ENCODE data around the gene NME1.
"Not testable (repeated sequence)": the region's sequence is repeated elsewhere in the genome, so short reads cannot be mapped to it uniquely, and the experiment has no call there.

The NME1 gene

GRCh38 chr17:51153210-51154072 lies at the start of gene NME1:
Gene NME1 (plus strand): TSS chr17:51153559. CDS start chr17:51155655, 2,096 bp downstream.
- CTCF ChIA-PET = interaction anchor here (0.6 to 3.9 kb wide), 26 partner anchors 9 to 371 kb away, joined by 3 to 82 read pairs (median 4); partner anchors contain the start of gene SPAG9
- peaks cover 6% of the 10 kb centered on the region for H3K4me1 Mint-ChIP-seq
- no peak within 1 kb of the TSS for H3K4me3 Mint-ChIP-seq
- peaks cover 17% of the 10 kb centered on the region for H3K36me3 Mint-ChIP-seq
- H3K27me3 Mint-ChIP-seq = no peaks in the 10 kb centered on the region
- no peaks in the 10 kb centered on the region for H3K9me3 Mint-ChIP-seq
- peak; percentile 97 for DNase-seq
- H3K27ac Mint-ChIP-seq = no peak within 1 kb of the TSS

DNA sequence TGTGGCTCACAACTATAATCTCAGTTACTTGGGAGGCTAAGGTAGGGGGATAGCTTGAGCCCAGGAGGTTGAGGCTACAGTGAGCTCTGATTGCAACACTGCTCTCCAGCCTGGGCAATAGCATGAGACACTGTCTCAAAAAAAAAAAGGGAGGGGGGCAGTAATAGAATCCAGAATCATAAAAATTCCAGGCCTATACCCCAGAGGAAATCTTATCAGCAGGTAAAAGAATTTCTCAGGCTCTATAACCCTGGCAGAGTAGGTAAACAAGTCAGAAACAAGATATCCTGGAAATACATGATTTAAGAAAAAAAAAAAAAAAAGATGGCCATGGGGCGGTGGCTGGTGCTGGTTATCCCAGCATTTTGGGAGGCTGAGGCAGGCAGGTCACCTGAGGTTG lies 45.6 kb upstream of the NME1 start:
- Mint-ChIP-seq H3K9me3 (no peaks in the 10 kb centered on the region), H3K4me3 (no peak overlapping the region), H3K27ac (no peak overlapping the region), H3K4me1 (peaks cover 4% of the 10 kb centered on the region), H3K27me3 (no peaks in the 10 kb centered on the region), H3K36me3 (peaks cover 7% of the 10 kb centered on the region)
- DNase-seq = no peak
- CTCF ChIA-PET = no interaction called here

GRCh38 chr17:51112303-51113222 lies 40.8 kb upstream of the NME1 start:
- H3K27ac Mint-ChIP-seq, H3K4me3 Mint-ChIP-seq, DNase-seq, H3K27me3 Mint-ChIP-seq, CTCF ChIA-PET, H3K36me3 Mint-ChIP-seq, H3K9me3 Mint-ChIP-seq: not testable (repeated sequence)
- H3K4me1 Mint-ChIP-seq = peaks cover 27% of the 10 kb centered on the region

GRCh38 chr17:51115179-51115578 lies 38.2 kb upstream of the NME1 start:
- Mint-ChIP-seq H3K4me1 (peaks cover 50% of the 10 kb centered on the region), H3K27ac (no peak overlapping the region), H3K4me3 (no peak overlapping the region), H3K27me3 (no peaks in the 10 kb centered on the region), H3K9me3 (no peaks in the 10 kb centered on the region), H3K36me3 (peaks cover 9% of the 10 kb centered on the region)
- DNase-seq = no peak
- CTCF ChIA-PET = no interaction called here

DNA sequence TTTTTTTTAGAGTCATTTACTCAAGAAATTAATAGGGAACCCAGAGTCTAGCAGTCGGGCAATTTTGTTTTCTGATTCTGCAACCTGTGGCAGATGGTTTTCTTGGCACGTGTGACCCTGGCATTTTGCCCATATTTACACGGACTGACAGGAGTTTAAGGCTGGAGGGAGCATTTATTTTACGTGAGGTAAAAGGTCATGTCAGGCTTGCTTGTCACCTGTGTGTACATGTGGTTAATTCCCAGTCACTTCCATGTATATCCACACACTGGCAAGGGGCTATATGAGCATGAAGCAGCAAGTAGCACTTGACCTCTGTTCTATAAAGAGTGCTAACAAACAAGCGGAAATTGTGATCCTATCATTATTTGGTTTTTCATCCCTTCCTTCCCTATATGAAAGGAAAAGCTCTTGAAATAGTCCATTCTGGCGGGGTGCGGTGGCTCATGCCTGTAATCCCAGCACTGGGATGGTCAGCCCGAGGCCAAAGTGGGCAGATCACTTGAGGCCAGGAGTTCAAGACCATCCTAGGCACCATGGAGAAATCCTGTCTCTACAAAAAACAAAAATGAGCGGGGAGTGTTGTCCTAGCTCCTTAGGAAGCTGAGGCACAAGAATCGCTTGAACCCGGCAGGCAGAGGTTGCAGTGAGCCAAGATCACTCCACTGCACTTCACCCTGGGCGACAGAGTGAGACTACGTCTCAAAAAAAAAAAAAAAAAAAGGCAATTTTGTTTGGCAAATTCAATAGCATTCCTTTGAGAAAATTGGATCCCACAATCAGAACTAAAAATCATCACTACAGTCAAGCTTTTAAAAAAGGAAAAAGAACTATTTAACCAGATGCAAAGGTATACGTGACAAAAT lies 34.8 kb upstream of the NME1 start:
- H3K36me3 Mint-ChIP-seq = peaks cover 5% of the 10 kb centered on the region
- peaks cover 63% of the 10 kb centered on the region for H3K4me1 Mint-ChIP-seq
- H3K27ac Mint-ChIP-seq = no peak overlapping the region
- no peak for DNase-seq
- H3K4me3 Mint-ChIP-seq = peak overlapping the region; percentile 85
- H3K27me3 Mint-ChIP-seq = no peaks in the 10 kb centered on the region
- H3K9me3 Mint-ChIP-seq = no peaks in the 10 kb centered on the region
- CTCF ChIA-PET = interaction anchor here (1.1 kb wide), 1 partner anchor 35 kb away, joined by 6 read pairs; the partner anchor contains the start of gene NME1

DNA sequence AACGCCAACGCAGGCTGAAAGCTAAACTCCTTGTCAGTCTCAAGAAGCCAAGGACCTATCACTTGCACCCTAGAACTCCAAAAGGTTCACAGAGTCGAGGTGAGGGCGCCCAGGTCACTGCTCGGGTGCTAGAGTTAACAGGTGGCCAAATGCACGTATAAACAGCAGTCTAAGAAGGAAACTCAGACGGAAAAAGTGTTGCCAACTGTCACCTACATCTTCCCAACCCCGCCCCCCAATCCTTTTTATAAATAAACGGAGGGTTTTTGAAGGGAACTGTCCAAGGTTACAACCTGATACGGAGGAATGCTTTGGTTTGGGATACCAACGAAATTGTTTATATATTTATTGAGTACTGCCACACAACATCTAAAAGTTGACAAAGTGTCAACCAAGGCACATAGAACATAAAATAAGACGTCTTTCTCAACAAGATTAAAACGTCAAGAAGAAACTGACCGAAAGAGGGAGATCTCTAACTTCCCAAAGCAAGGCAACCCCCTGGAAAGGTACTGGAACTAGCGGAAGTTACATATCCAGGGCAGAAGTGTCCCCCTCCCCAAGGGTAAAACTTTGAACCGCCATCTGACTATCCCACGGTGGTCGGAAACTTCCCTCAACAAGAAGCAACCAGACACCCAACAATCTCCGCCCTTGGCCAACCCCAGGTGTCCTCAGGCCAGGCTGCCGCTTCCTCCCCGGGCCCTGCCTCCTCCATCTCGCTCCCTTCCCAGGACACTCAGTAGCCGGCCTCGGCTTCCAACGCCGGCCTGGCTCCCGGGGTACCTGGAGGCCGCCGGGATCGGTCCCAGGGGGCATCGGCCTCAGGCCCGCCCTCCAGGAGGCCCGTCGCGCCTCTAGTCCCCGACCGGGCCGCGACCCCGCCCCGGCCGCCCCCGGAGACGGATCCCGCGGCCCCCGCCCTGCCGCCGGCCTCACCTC lies 33.7 kb upstream of the NME1 start:
- DNase-seq = peak; percentile 64
- Mint-ChIP-seq H3K36me3 (peaks cover 5% of the 10 kb centered on the region), H3K27ac (peak overlapping the region; percentile 94), H3K27me3 (no peaks in the 10 kb centered on the region), H3K4me1 (peaks cover 63% of the 10 kb centered on the region), H3K4me3 (peak overlapping the region; percentile 85), H3K9me3 (no peaks in the 10 kb centered on the region)
- CTCF ChIA-PET = interaction anchor here (1.2 to 1.6 kb wide), 2 partner anchors 34 to 268 kb away, joined by 3 to 5 read pairs; partner anchors contain the start of gene NME1

DNA sequence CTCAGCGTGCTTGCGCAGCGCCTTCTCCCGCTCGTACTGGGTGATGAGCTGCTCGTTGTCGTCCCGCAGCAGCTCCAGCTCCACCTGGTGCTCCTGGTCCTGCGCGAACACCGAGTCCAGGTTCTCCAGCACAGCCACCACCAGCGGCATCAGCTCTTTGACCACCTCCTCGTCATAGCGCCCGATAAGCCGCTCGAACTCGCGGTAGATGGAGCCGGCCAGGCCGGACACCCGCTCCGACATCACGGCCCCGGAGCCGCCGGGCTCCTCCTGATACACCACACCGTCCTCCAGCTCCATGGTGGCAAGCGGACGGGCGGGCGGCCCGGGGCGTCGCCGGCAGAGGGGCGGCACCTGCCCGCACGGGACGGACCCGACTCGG lies 33.0 kb upstream of the NME1 start:
- H3K9me3 Mint-ChIP-seq = no peaks in the 10 kb centered on the region
- peak overlapping the region; percentile 85 for H3K4me3 Mint-ChIP-seq
- peaks cover 5% of the 10 kb centered on the region for H3K27me3 Mint-ChIP-seq
- peaks cover 5% of the 10 kb centered on the region for H3K36me3 Mint-ChIP-seq
- peak; percentile 66 for DNase-seq
- peak overlapping the region; percentile 94 for H3K27ac Mint-ChIP-seq
- CTCF ChIA-PET = interaction anchor here (1.2 to 1.6 kb wide), 2 partner anchors 33 to 268 kb away, joined by 3 to 5 read pairs; partner anchors contain the start of gene NME1
- peaks cover 59% of the 10 kb centered on the region for H3K4me1 Mint-ChIP-seq

DNA sequence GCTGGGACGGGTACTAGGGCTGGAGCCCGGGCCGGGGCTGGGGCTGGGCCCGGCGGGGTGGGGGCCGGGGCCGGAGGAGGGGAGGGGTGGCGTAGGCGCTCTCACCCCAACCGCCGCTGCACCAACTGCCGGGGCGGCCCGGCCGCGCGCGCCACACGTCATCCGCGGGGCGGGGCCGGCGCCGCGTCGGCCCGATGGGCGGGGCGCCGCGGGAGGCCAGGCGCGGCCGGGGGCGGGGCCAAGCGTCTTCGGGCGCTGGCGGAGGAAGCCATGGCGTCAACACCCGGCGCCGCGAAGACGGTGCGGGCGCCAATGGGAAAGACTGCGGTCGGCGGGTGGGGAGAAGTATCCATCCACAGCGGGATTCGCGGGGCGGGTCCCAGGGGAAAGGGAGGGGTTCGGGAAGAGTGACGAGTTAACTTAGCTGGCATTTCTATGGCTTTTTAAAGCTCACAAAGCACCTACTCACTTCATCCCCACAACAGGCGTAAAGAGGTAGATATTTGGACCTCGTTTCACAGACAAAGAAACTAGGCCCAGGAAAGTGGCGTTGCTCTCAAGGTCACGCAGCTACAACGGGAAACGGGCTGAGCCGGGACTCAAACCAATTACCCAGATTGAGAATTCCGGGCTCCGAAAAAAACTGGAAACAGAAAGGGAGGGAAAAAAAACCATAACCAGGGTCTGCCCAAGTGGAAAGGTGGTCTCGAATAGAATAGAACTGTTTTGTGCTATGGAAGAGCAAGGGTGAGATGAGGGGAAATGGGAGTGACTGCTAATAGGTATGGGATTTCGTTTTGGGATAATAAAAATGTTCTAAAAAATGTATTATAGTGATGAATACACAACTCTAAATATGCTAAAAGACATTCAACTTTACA lies 32.4 kb upstream of the NME1 start, which contains the start of gene SPAG9:
TSS of gene SPAG9 (minus strand) at position 130 of the 881 bp plus-strand sequence. CDS start 212 bp downstream, outside the sequence.
- CTCF ChIA-PET = interaction anchor here (1.2 to 1.6 kb wide), 2 partner anchors 32 to 269 kb away, joined by 3 to 5 read pairs; partner anchors contain the start of gene NME1
- H3K27ac Mint-ChIP-seq = peak within 1 kb of the TSS; percentile 99
- H3K27me3 Mint-ChIP-seq = peaks cover 5% of the 10 kb centered on the region
- H3K4me3 Mint-ChIP-seq = peak within 1 kb of the TSS; percentile 97
- no peaks in the 10 kb centered on the region for H3K9me3 Mint-ChIP-seq
- H3K4me1 Mint-ChIP-seq = peaks cover 55% of the 10 kb centered on the region
- DNase-seq = peak; percentile 94
- peaks cover 4% of the 10 kb centered on the region for H3K36me3 Mint-ChIP-seq

DNA sequence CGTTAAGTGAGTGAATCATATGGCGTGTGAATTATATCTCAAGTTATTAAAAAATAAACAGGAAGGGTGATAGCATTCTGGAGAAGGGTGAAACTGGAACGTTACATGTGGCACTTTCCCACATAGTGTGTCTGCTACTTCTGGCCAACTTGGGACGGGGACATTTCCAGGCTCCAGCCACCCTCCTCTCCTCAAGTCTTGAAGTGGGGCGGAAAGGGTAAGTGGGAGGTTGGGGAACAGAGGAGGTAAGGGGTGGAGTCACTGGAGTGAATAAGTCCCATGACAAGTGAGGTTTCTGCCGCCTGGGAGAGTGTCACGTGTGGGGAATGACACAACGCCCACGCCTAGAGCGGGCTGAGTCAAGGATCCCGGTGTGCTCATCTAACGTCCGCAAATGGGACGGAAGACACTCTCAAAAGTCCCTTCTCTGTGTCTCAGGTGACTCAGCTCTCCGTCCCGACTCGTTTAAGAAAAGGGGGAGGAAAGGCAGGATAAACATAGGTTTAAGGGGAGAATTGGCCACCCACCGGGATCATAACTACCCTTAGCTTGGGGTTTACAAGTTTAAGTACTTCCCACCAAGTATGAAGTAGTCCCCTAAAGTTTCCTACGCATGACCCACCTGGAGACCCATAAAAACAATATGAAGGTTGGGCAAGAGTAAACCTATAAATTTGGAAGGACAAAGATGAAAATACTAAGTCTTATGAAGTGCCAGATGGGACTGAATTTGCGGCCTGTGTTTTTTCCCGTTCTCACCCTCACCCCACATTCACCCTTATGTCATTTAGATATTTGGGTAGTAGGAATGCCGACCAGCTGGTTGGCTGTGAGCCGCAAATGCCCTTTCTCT lies 31.5 kb upstream of the NME1 start:
- Mint-ChIP-seq H3K4me1 (peaks cover 47% of the 10 kb centered on the region), H3K9me3 (no peaks in the 10 kb centered on the region), H3K4me3 (peak overlapping the region; percentile 97), H3K36me3 (peaks cover 2% of the 10 kb centered on the region), H3K27me3 (peaks cover 5% of the 10 kb centered on the region), H3K27ac (peak overlapping the region; percentile 99)
- CTCF ChIA-PET = interaction anchor here (0.7 to 1.6 kb wide), 2 partner anchors 80 to 270 kb away, joined by 3 read pairs; no protein-coding TSS in a partner anchor
- peak; percentile 68 for DNase-seq

DNA sequence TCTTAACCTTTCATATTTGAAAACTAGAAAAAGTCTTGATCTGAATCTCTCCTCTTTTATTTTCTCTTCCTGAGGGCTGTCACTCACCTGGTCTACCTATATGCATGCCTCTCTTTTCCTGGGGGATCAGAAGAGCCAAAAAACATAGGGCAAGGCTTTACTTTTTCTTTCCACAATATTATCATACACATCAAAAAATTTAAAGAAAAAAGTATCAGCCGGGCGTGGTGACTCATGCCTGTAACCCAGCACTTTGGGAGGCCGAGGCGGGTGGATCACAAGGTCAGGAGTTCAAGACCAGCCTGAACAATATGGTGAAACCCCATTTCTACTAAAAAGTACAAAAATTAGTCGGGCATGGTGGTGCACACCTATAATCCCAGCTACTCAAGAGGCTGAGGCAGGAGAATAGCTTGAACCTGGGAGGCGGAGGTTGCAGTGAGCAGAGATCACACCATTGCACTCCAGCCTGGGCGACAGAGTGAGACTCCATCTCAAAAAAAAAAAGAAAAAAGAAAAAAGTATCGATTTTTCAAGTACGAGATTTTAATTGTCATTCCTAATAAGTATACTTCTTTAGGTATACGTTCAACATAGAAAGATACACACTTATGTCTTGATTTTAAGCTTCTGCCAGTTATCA lies 30.8 kb upstream of the NME1 start:
- CTCF ChIA-PET = interaction anchor here (0.7 to 1.7 kb wide), 2 partner anchors 31 to 80 kb away, joined by 3 to 6 read pairs; partner anchors contain the start of gene NME1
- not testable (repeated sequence) for DNase-seq, H3K9me3 Mint-ChIP-seq, H3K4me3 Mint-ChIP-seq, H3K27me3 Mint-ChIP-seq, H3K36me3 Mint-ChIP-seq
- Mint-ChIP-seq H3K27ac (peak overlapping the region; percentile 99), H3K4me1 (peaks cover 39% of the 10 kb centered on the region)
